Natural killer cell (primary cell): Measurements from ENCODE around the gene TSNAX. TPM values are rescaled to one million over a fixed set of nuclear protein-coding genes. Genes with fewer than 3 reads are reported as not detected.

ENCODE experiments used
- ATAC-seq, 3 donors: fragments of 150-1000 bp in 2 of 3; fragments of 200-7000 bp in 1 of 3; cut with Tn5 transposase; 1 replicate in 1 of 3; 2 replicates in 2 of 3; pipeline ENCODE4 v1.10.0; 2021; ENCODE audit warnings: mild to moderate bottlenecking in 2 of 3, moderate library complexity in 2 of 3
- DNase-seq, 2 donors: peaks; one replicate each; pipeline versions ENCODE4 v3.0.0 to v3.0.0-alpha.2; 2013 to 2021; ENCODE audit warnings: mixed read lengths in 1 of 2
- H3K27ac ChIP-seq: one replicate; pipeline ENCODE4 v1.5.1; 2013; ENCODE audit warnings: mild to moderate bottlenecking, low read length
- H3K27me3 ChIP-seq: one replicate; pipeline ENCODE4 v1.6.1; 2013; ENCODE audit warnings: low read length; ENCODE audit not compliant: control insufficient read depth, insufficient read depth
- H3K36me3 ChIP-seq: one replicate; pipeline ENCODE4 v1.6.1; 2013; ENCODE audit warnings: low read length; ENCODE audit not compliant: control insufficient read depth, insufficient read depth
- H3K4me1 ChIP-seq: one replicate; pipeline ENCODE4 v1.6.1; 2013; ENCODE audit warnings: low read length; ENCODE audit not compliant: control insufficient read depth, insufficient read depth
- H3K4me3 ChIP-seq: one replicate; pipeline ENCODE4 v1.5.1; 2013; ENCODE audit warnings: low read length
- H3K9me3 ChIP-seq: one replicate; pipeline ENCODE4 v1.6.1; 2013; ENCODE audit warnings: low read length; ENCODE audit not compliant: control insufficient read depth, insufficient read depth
- H3K27ac Mint-ChIP-seq, 2 donors: one replicate each; pipeline ENCODE4 v1.8.0; 2022; ENCODE audit warnings: mild to moderate bottlenecking in 2 of 2, mixed read lengths in 2 of 2, moderate library complexity in 1 of 2
- H3K27me3 Mint-ChIP-seq, 2 donors: one replicate each; pipeline ENCODE4 v1.8.0; 2022; ENCODE audit warnings: low read depth in 2 of 2, mixed read lengths in 2 of 2
- H3K36me3 Mint-ChIP-seq: one replicate; pipeline ENCODE4 v1.8.0; 2022; ENCODE audit warnings: mixed read lengths
- H3K4me1 Mint-ChIP-seq, 2 donors: one replicate each; pipeline ENCODE4 v1.8.0; 2022; ENCODE audit warnings: mixed read lengths in 2 of 2
- H3K4me3 Mint-ChIP-seq: one replicate; pipeline ENCODE4 v1.8.0; 2022; ENCODE audit warnings: mild to moderate bottlenecking, moderate library complexity, mixed read lengths
- H3K9me3 Mint-ChIP-seq, 2 donors: one replicate each; pipeline ENCODE4 v1.8.0; 2022; ENCODE audit warnings: mixed read lengths in 2 of 2
- CTCF ChIP-seq: fragments of 200-600 bp; IDR thresholded peaks from one replicate; pipeline ENCODE4 v1.8.0; 2022; ENCODE audit warnings: antibody characterized with exemption
- WGBS: methylation state at CpG from one replicate; pipeline ENCODE4 v1.1.7; 2013; ENCODE audit warnings: missing lambda C conversion rate; ENCODE audit not compliant: insufficient coverage; 5-methylcytosine and 5-hydroxymethylcytosine counted together
- intact Hi-C: fragments of 100-400 bp; cut with micrococcal nuclease; formaldehyde crosslinking; loops from one replicate; pipeline ENCODE4 v1.14.2; 2022
- total RNA-seq, 4 donors: library from RNA; stranded (reverse); fragments of 120-200 nt in 1 of 4; gene quantifications; one replicate each; pipeline versions ENCODE4 v1.2.3 to v1.2.4, GENCODE V29; 2013 to 2022

The TSNAX gene
- total RNA-seq, 3 donors from 2014 or later (not counting 1 experiment from before 2014, with no cell fraction given), result 35.6 to 49.3 (median 44.8) TPM

- H3K27me3 Mint-ChIP-seq, result no peaks in the 10 kb centered on the region
- no peak overlapping the region for H3K27ac Mint-ChIP-seq
- Histone ChIP-seq H3K4me1 (no peaks in the 10 kb centered on the region), H3K9me3 (no peaks in the 10 kb centered on the region), H3K4me3 (no peak overlapping the region), H3K27ac (no peak overlapping the region), H3K36me3 (peaks cover 21% of the 10 kb centered on the region), H3K27me3 (no peaks in the 10 kb centered on the region)
- ATAC-seq (no peak), DNase-seq (no peak)
- H3K4me3 Mint-ChIP-seq, result no peak overlapping the region
- H3K36me3 Mint-ChIP-seq, result no peaks in the 10 kb centered on the region
- no peaks in the 10 kb centered on the region for H3K9me3 Mint-ChIP-seq
- no CpG with 5 or more reads among the region's 2 CpGs for WGBS
- intact Hi-C loops, result no loop called here
- H3K4me1 Mint-ChIP-seq, result peaks cover 19 to 42% of the 10 kb centered on the region in 2 donors
- TF ChIP-seq CTCF, result no peak
These were observed 30.3 kb downstream of the TSNAX start for GRCh38 chr1:231558708-231559185.

- H3K4me1 Mint-ChIP-seq, result peaks cover 12 to 25% of the 10 kb centered on the region in 2 donors
- DNase-seq (no peak), ATAC-seq (no peak)
- H3K4me3 Mint-ChIP-seq, result no peak overlapping the region
- intact Hi-C loops, result no loop called here
- H3K27me3 Mint-ChIP-seq, result no peaks in the 10 kb centered on the region
- no peaks in the 10 kb centered on the region for H3K4me1 ChIP-seq
- H3K9me3 ChIP-seq, result no peaks in the 10 kb centered on the region
- peaks cover 30% of the 10 kb centered on the region for H3K36me3 ChIP-seq
- H3K27me3 ChIP-seq, result no peaks in the 10 kb centered on the region
- H3K27ac Mint-ChIP-seq, result no peak overlapping the region
- no peaks in the 10 kb centered on the region for H3K36me3 Mint-ChIP-seq
- no peak for TF ChIP-seq CTCF
- no peak overlapping the region for H3K4me3 ChIP-seq
- WGBS, result 100% methylated on average over 1 of the region's 3 CpGs
- no peak overlapping the region for H3K27ac ChIP-seq
- H3K9me3 Mint-ChIP-seq, result no peaks in the 10 kb centered on the region
These were observed 33.3 kb downstream of the TSNAX start for GRCh38 chr1:231561647-231562383.

GRCh38 chr1:231563247-231563646 lies 34.8 kb downstream of the TSNAX start:
- H3K36me3 Mint-ChIP-seq, result peaks cover 10% of the 10 kb centered on the region
- H3K9me3 Mint-ChIP-seq, result no peaks in the 10 kb centered on the region
- intact Hi-C loops, result no loop called here
- H3K4me3 Mint-ChIP-seq, result no peak overlapping the region
- H3K4me1 Mint-ChIP-seq, result peaks cover 0 to 11% of the 10 kb centered on the region in 2 donors
- no peak for TF ChIP-seq CTCF
- no peak overlapping the region for H3K27ac ChIP-seq
- H3K4me1 ChIP-seq, result no peaks in the 10 kb centered on the region
- no peak overlapping the region for H3K27ac Mint-ChIP-seq
- DNase-seq (no peak), ATAC-seq (no peak)
- no peaks in the 10 kb centered on the region for H3K27me3 ChIP-seq
- no peaks in the 10 kb centered on the region for H3K27me3 Mint-ChIP-seq
- WGBS, result no CpG with 5 or more reads among the region's 2 CpGs
- peaks cover 35% of the 10 kb centered on the region for H3K36me3 ChIP-seq
- H3K4me3 ChIP-seq, result no peak overlapping the region
- H3K9me3 ChIP-seq, result no peaks in the 10 kb centered on the region

GRCh38 chr1:231564373-231564772 lies 35.9 kb downstream of the TSNAX start:
- H3K36me3 Mint-ChIP-seq, result peaks cover 10% of the 10 kb centered on the region
- peak overlapping the region in 1 of 2 donors; percentile 34 for H3K27ac Mint-ChIP-seq
- no peaks in the 10 kb centered on the region for H3K9me3 Mint-ChIP-seq
- H3K36me3 ChIP-seq, result peaks cover 35% of the 10 kb centered on the region
- no peak for ATAC-seq
- DNase-seq, result no peak
- peaks cover 0 to 8% of the 10 kb centered on the region in 2 donors for H3K4me1 Mint-ChIP-seq
- H3K27me3 ChIP-seq, result no peaks in the 10 kb centered on the region
- 99% methylated on average over 4 of the region's 4 CpGs for WGBS
- no peak for TF ChIP-seq CTCF
- H3K27me3 Mint-ChIP-seq, result no peaks in the 10 kb centered on the region
- H3K4me1 ChIP-seq, result no peaks in the 10 kb centered on the region
- no peaks in the 10 kb centered on the region for H3K9me3 ChIP-seq
- H3K27ac ChIP-seq, result no peak overlapping the region
- H3K4me3 Mint-ChIP-seq, result no peak overlapping the region
- intact Hi-C loops, result no loop called here
- no peak overlapping the region for H3K4me3 ChIP-seq
